Panc1 (cell line): ENCODE data around the gene UFSP2. TPM values are rescaled to one million over a fixed set of nuclear protein-coding genes. Genes with fewer than 3 reads are reported as not detected.

Experiments
- ATAC-seq: fragments of 200-7000 bp; cut with Tn5 transposase; 2 replicates; pipeline ENCODE4 v1.9.1; 2020; ENCODE audit warnings: mild to moderate bottlenecking, moderate library complexity
- BruUV-seq: library from RNA; stranded (reverse); fragments of 400-500 nt; replicated peaks from 2 replicates; lab custom pipeline; 2021; lab: Mats Ljungman, UMichigan
- CTCF ChIA-PET: fragments of 300-600 bp; sonication (Branson Sonifier 250); formaldehyde crosslinking; loops from one replicate; lab custom pipeline; 2022; ENCODE audit warnings: antibody characterized with exemption; lab: Charles Lee
- POLR2A ChIA-PET: fragments of 300-600 bp; sonication (Branson Sonifier 250); formaldehyde crosslinking; loops from one replicate; lab custom pipeline; 2022; ENCODE audit warnings: antibody characterized with exemption; lab: Charles Lee
- DNase-seq: peaks from one replicate; pipeline ENCODE4 v3.0.0-alpha.2; 2010; ENCODE audit warnings: low read depth, low spot score
- H3K27ac ChIP-seq: 2 replicates; pipeline ENCODE4 v1.5.1; 2011; ENCODE audit warnings: mild to moderate bottlenecking, low read length, inconsistent platforms
- H3K27me3 ChIP-seq: fragments of 200-500 bp; sonication (Bioruptor generic); 2 replicates; pipeline ENCODE4 v1.6.0; 2014; ENCODE audit warnings: low read length, inconsistent platforms; ENCODE audit not compliant: control insufficient read depth, insufficient read depth
- H3K36me3 ChIP-seq: fragments of 200-500 bp; sonication (Bioruptor generic); 2 replicates; pipeline ENCODE4 v1.5.1; 2014; ENCODE audit warnings: inconsistent platforms, mild to moderate bottlenecking, low read length, moderate library complexity; ENCODE audit not compliant: control insufficient read depth, insufficient read depth
- H3K4me1 ChIP-seq: 2 replicates; pipeline ENCODE4 v1.5.1; 2011; ENCODE audit warnings: inconsistent platforms, mild to moderate bottlenecking, low read length, moderate library complexity; ENCODE audit not compliant: control insufficient read depth, insufficient read depth
- H3K4me3 ChIP-seq, 2 experiments: 2 replicates each; pipeline ENCODE4 v1.5.1; 2011 to 2012; ENCODE audit warnings: low read depth in 2 of 2, low read length in 2 of 2, mild to moderate bottlenecking in 2 of 2, inconsistent platforms in 1 of 2, moderate library complexity in 1 of 2
- H3K9me3 ChIP-seq: fragments of 200-500 bp; sonication (Bioruptor generic); 2 replicates; pipeline ENCODE4 v1.5.1; 2014; ENCODE audit warnings: low read depth, mild to moderate bottlenecking, inconsistent platforms, low read length, moderate library complexity; ENCODE audit not compliant: control insufficient read depth, insufficient read depth
- CTCF ChIP-seq: fragments of 450-650 bp; IDR thresholded peaks from 2 replicates; pipeline ENCODE4 v1.5.1; 2017; ENCODE audit warnings: mild to moderate bottlenecking
- POLR2AphosphoS5 ChIP-seq: IDR thresholded peaks from 2 replicates; pipeline ENCODE4 v1.6.1; 2012; ENCODE audit warnings: mild to moderate bottlenecking, low read depth, low read length, moderate library complexity
- REST ChIP-seq, 2 experiments: IDR thresholded peaks; 2 replicates each; pipeline ENCODE4 v1.6.1; 2011 to 2012; ENCODE audit warnings: low read depth in 2 of 2, control low read depth in 1 of 2, low read length in 1 of 2, mild to moderate bottlenecking in 1 of 2, moderate library complexity in 1 of 2; ENCODE audit not compliant: insufficient read depth in 1 of 2
- SIN3A ChIP-seq: IDR thresholded peaks from 2 replicates; pipeline ENCODE4 v1.6.1; 2012; ENCODE audit warnings: low read depth, mild to moderate bottlenecking, low read length, moderate library complexity, borderline replicate concordance; ENCODE audit not compliant: insufficient read depth
- TCF7L2 ChIP-seq: IDR thresholded peaks from 2 replicates; pipeline ENCODE4 v1.6.1; 2011; ENCODE audit warnings: mild to moderate bottlenecking, low read depth, low read length, inconsistent platforms
- in situ Hi-C: cut with HindIII; loops from 2 replicates; pipeline ENCODE4 v1.10.0; 2016; ENCODE audit warnings: low sequenced_read_pairs, low pct_unique_long_range_greater_than_20kb
- intact Hi-C: fragments of 100-400 bp; cut with micrococcal nuclease; formaldehyde crosslinking; loops from one replicate; pipeline ENCODE4 v1.10.0; 2022; ENCODE audit not compliant: unreplicated experiment
- total RNA-seq: library from RNA; stranded (reverse); gene quantifications from one replicate; pipeline ENCODE4 v1.2.1, GENCODE V29; 2021; ENCODE audit not compliant: unreplicated experiment

Gene UFSP2
- total RNA-seq, 1 experiment from 2014 or later, result 17.0 TPM

- ATAC-seq, result no peak
- Histone ChIP-seq H3K27ac (no peak overlapping the region), H3K36me3 (no peaks in the 10 kb centered on the region), H3K4me3 (no peak overlapping the region), H3K4me1 (no peaks in the 10 kb centered on the region), H3K9me3 (no peaks in the 10 kb centered on the region), H3K27me3 (no peaks in the 10 kb centered on the region)
- in situ Hi-C loops (no loop called here), intact Hi-C loops (no loop called here)
- BruUV-seq, result no TSS peak
- ChIA-PET CTCF (no interaction called here), POLR2A (no interaction called here)
- DNase-seq, result no peak
- TF ChIP-seq SIN3A (no peak), TCF7L2 (no peak), REST (IDR thresholded peaks at IDR 0.05; ENCODE audit: insufficient read depth in 1 of 2, low read depth in 2 of 2, low read length in 1 of 2) (no peak), POLR2AphosphoS5 (no peak), CTCF (no peak)
These were observed 47.5 kb downstream of the UFSP2 start for GRCh38 chr4:185378264-185378663.

GRCh38 chr4:185374573-185374972, 51.2 kb downstream of the UFSP2 start:
- ATAC-seq, result no peak
- DNase-seq, result no peak
- no peaks in the 10 kb centered on the region for H3K36me3 ChIP-seq
- H3K27me3 ChIP-seq, result no peaks in the 10 kb centered on the region
- ChIA-PET POLR2A (no interaction called here), CTCF (no interaction called here)
- no peak for TF ChIP-seq CTCF
- H3K9me3 ChIP-seq, result no peaks in the 10 kb centered on the region
- in situ Hi-C loops, result no loop called here
- H3K27ac ChIP-seq, result no peak overlapping the region
- intact Hi-C loops, result no loop called here
- no peak overlapping the region for H3K4me3 ChIP-seq
- BruUV-seq, result no TSS peak
- H3K4me1 ChIP-seq, result no peaks in the 10 kb centered on the region

GRCh38 chr4:185374027-185374426, 51.7 kb downstream of the UFSP2 start:
- no peak for ATAC-seq
- in situ Hi-C loops, result no loop called here
- Histone ChIP-seq H3K4me1 (no peaks in the 10 kb centered on the region), H3K27ac (no peak overlapping the region), H3K4me3 (no peak overlapping the region), H3K27me3 (no peaks in the 10 kb centered on the region), H3K9me3 (no peaks in the 10 kb centered on the region), H3K36me3 (no peaks in the 10 kb centered on the region)
- intact Hi-C loops, result no loop called here
- TF ChIP-seq TCF7L2, result no peak
- TF ChIP-seq SIN3A, result no peak
- no peak for TF ChIP-seq CTCF
- TF ChIP-seq REST (IDR thresholded peaks at IDR 0.05; ENCODE audit: insufficient read depth in 1 of 2, low read depth in 2 of 2, low read length in 1 of 2), result no peak
- TF ChIP-seq POLR2AphosphoS5, result no peak
- POLR2A ChIA-PET, result no interaction called here
- BruUV-seq, result no TSS peak
- CTCF ChIA-PET, result no interaction called here
- DNase-seq, result no peak
